Karpas-422 (cell line): ENCODE data around the gene SBNO2. TPM values are rescaled to one million over a fixed set of nuclear protein-coding genes. Genes with fewer than 3 reads are reported as not detected.
A peak's percentile ranks its signal among the peaks of the same experiment; 100 is the strongest.

Source experiments
- DNase-seq: peaks from one replicate; pipeline ENCODE4 v3.0.0-alpha.2; 2015
- H2AFZ ChIP-seq: fragments of 200-600 bp; sonication (generic); 2 replicates; pipeline ENCODE4 v1.6.1; 2014; ENCODE audit warnings: antibody characterized with exemption, low read length, mixed read lengths
- H3K27ac ChIP-seq: fragments of 200-600 bp; sonication (generic); 2 replicates; pipeline ENCODE4 v1.5.1; 2014; ENCODE audit warnings: mild to moderate bottlenecking, low read length, moderate library complexity
- H3K27me3 ChIP-seq: fragments of 200-600 bp; sonication (generic); 2 replicates; pipeline ENCODE4 v1.6.1; 2014; ENCODE audit warnings: low read length, mixed read lengths
- H3K36me3 ChIP-seq: fragments of 200-600 bp; sonication (generic); 2 replicates; pipeline ENCODE4 v1.6.1; 2014; ENCODE audit warnings: low read length, mixed read lengths; ENCODE audit not compliant: insufficient read depth
- H3K4me1 ChIP-seq: fragments of 200-600 bp; sonication (generic); 2 replicates; pipeline ENCODE4 v1.6.1; 2014; ENCODE audit warnings: mild to moderate bottlenecking, low read length, mixed read lengths
- H3K4me2 ChIP-seq: fragments of 200-600 bp; sonication (generic); 2 replicates; pipeline ENCODE4 v1.6.1; 2014; ENCODE audit warnings: low read length, low read depth, mild to moderate bottlenecking; ENCODE audit not compliant: poor library complexity, severe bottlenecking
- H3K4me3 ChIP-seq: fragments of 200-600 bp; sonication (generic); 2 replicates; pipeline ENCODE4 v1.5.1; 2014; ENCODE audit warnings: mild to moderate bottlenecking, antibody characterized with exemption, low read length, mixed read lengths
- H3K79me2 ChIP-seq: fragments of 200-600 bp; sonication (generic); 2 replicates; pipeline ENCODE4 v1.6.1; 2014; ENCODE audit warnings: mild to moderate bottlenecking, low read length, mixed read lengths
- H3K9ac ChIP-seq: fragments of 200-600 bp; sonication (generic); 2 replicates; pipeline ENCODE4 v1.6.0; 2014; ENCODE audit warnings: low read length
- H3K9me2 ChIP-seq: fragments of 200-600 bp; sonication (generic), shearing (Covaris generic); replicated peaks from 2 replicates; pipeline ENCODE4 v1.6.0; 2014; ENCODE audit warnings: mild to moderate bottlenecking, low read length, moderate library complexity; ENCODE audit not compliant: insufficient read depth
- H3K9me3 ChIP-seq: fragments of 300-700, 200-600 bp; sonication (generic); 2 replicates; pipeline ENCODE4 v1.6.1; 2014; ENCODE audit warnings: low read length, mixed read lengths
- H4K20me1 ChIP-seq: fragments of 200-600 bp; sonication (generic); 2 replicates; pipeline ENCODE4 v1.6.1; 2014; ENCODE audit warnings: mild to moderate bottlenecking, antibody characterized with exemption, low read length, low read depth; ENCODE audit not compliant: insufficient read depth
- total RNA-seq: library from RNA; depleted of rRNA; stranded (reverse); fragments of >200 nt; shearing (Covaris generic); gene quantifications from 2 replicates; pipeline ENCODE4 v1.2.3, GENCODE V29; 2014; ENCODE audit warnings: low replicate concordance

Gene SBNO2
- total RNA-seq, 1 experiment from 2014 or later = 7.9 TPM

DNA sequence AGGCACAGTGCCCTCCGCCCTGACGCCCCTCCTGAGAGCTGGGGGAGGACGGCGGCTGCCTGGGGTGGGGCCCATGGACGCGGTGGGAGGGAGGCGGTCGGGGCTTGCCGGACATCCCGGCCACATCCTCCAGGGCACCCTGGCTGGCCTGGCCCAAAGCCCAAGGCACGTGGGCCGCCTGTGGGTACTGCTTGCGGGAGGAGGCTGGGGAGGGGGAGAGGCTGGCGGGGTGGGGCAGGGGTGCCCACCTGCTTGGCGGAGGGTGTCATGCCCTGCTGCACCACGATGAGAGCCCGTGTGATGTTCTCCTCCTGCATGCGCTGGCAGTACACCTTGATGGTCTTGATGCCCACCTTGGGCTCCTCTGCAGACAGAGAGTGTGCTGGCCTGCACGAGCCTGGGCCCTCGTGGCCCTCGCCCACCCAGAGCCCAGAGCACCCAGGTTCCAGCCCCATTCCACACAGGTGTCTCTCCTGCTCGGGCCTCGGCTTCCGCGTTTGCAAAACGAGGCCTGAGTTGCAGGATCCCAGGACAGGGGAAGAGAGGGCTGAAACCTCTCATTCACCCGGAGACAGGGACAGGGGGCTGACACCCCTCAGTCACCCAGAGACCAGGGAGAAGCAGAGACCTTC, 82.4 kb downstream of the SBNO2 start:
- DNase-seq = no peak
- no peak overlapping the region for H3K4me2 ChIP-seq
- H3K79me2 ChIP-seq = peaks cover 24% of the 10 kb centered on the region
- H3K27ac ChIP-seq = no peak overlapping the region
- H3K4me1 ChIP-seq = peaks cover 44% of the 10 kb centered on the region
- H3K36me3 ChIP-seq = peaks cover 8% of the 10 kb centered on the region; the same call in 1 of the 2 replicates
- H4K20me1 ChIP-seq = peaks cover 26% of the 10 kb centered on the region
- H3K27me3 ChIP-seq = no peaks in the 10 kb centered on the region
- H3K9me3 ChIP-seq = no peaks in the 10 kb centered on the region
- H3K9ac ChIP-seq = no peak overlapping the region
- no peaks in the 10 kb centered on the region for H3K9me2 ChIP-seq
- H2AFZ ChIP-seq = no peak overlapping the region
- H3K4me3 ChIP-seq = no peak overlapping the region

DNA sequence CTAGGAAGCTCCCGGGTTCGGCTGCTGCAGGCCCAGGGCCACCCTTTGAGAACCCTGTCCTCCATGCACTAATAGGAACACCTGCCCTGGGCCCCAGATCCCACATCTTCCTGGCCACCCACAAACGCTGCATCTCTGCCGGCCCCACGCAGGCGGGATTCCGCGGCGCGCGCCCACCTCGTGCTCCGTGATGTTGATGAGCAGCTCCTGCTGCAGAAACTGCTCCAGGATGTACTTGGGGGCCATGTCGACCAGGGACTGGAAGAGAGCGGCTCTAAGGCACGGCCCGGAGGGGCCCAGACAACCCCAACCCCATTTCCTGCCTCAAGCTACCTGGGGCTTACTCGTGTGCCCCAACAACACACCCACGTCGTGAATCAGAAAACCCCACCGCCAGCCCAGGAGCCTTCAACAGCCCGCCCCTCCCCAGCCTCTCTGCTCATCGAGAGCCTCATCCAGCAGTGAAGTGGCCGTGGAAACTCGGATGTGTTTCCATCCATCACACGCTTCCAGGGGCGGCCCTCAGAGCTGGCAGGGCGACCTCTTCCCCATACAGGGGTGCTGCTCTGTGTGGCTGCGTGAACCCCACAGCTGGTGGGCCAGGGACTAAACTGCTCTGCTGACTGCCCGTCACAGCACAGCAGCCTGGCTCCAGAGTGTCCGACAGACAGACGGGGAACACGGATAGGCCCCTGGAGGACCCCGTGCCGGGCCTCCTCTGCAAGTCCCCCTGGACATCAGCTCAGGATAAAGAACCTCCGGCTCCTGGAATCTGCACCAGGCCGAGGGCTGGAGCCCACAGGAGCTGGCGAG, 83.1 kb downstream of the SBNO2 start:
- no peak for DNase-seq
- Histone ChIP-seq H3K9ac (no peak overlapping the region), H3K36me3 (peaks cover 13% of the 10 kb centered on the region; the same call in 1 of the 2 replicates)

DNA sequence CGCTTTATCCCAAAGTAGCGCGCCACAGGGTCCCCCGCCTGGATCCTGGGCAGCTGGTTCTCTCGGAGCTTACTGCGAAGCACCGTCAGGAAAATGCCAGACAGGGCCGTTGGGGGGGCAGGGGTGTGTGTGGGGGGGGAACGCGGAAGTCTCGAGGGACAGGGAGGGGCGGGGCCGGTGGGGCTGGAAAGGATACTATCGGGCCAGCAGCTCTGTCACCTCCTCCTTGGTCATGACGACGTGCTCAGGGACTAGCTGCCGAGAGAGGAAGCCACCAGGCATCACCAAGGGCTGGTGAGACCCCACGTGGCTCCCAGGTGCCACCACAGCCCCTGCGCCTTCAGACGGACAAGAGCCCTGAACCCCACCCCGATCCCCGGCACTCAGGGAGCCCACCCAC, 84.2 kb downstream of the SBNO2 start:
- H3K27ac ChIP-seq = no peak overlapping the region
- H3K9ac ChIP-seq = no peak overlapping the region
- no peaks in the 10 kb centered on the region for H3K9me3 ChIP-seq
- no peaks in the 10 kb centered on the region for H3K9me2 ChIP-seq
- H2AFZ ChIP-seq = no peak overlapping the region
- no peaks in the 10 kb centered on the region for H3K27me3 ChIP-seq
- peaks cover 21% of the 10 kb centered on the region for H3K79me2 ChIP-seq
- H3K4me2 ChIP-seq = no peak overlapping the region
- peak; percentile 81 for DNase-seq
- H4K20me1 ChIP-seq = peaks cover 24% of the 10 kb centered on the region
- H3K36me3 ChIP-seq = peaks cover 13% of the 10 kb centered on the region; the same call in 1 of the 2 replicates
- H3K4me3 ChIP-seq = no peak overlapping the region
- H3K4me1 ChIP-seq = peaks cover 36% of the 10 kb centered on the region

More for the DNA sequence above, 83.1 kb downstream of the SBNO2 start:
- Histone ChIP-seq H3K79me2 (peaks cover 24% of the 10 kb centered on the region), H3K27me3 (no peaks in the 10 kb centered on the region), H3K9me3 (no peaks in the 10 kb centered on the region), H3K27ac (no peak overlapping the region), H2AFZ (no peak overlapping the region), H3K9me2 (no peaks in the 10 kb centered on the region), H3K4me2 (no peak overlapping the region), H4K20me1 (peaks cover 26% of the 10 kb centered on the region), H3K4me3 (no peak overlapping the region), H3K4me1 (peaks cover 42% of the 10 kb centered on the region)

DNA sequence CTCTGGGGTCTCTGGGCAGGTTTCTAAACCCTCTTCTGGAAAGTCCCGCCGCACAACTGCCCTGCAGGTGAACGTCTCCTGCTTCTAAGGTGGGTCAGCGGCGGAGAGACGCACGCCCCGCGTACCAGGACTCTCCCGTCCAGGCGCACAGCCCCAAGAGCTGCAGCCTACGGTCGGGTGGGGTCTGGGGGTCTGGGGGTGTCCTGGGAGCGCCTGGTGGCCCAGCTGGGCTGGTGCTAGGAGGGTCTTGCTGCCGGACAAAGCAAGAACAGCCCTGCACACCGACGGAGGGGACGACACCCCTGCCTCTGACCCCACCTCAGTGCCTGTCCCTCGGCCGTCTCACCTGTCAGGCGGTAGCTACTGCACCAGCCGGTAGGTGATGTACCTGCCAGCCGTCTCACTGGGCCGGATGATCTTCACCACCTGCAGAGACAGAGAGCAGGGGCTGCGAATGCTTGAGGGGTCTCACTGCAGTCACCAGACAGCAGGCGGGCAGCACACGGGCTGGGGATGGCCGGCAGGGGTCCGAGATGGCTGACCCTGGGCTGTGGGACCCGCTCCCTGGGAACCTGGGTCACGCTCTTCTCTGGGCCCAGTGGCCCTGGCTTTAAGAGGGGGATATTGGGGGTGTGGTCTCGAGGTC, 84.8 kb downstream of the SBNO2 start:
- peaks cover 35% of the 10 kb centered on the region for H3K4me1 ChIP-seq
- no peaks in the 10 kb centered on the region for H3K9me3 ChIP-seq
- H3K9me2 ChIP-seq = no peaks in the 10 kb centered on the region
- H4K20me1 ChIP-seq = peaks cover 18% of the 10 kb centered on the region
- peaks cover 16% of the 10 kb centered on the region; the same call in 1 of the 2 replicates for H3K36me3 ChIP-seq
- peaks cover 15% of the 10 kb centered on the region for H3K79me2 ChIP-seq
- no peak overlapping the region for H3K4me2 ChIP-seq
- H2AFZ ChIP-seq = no peak overlapping the region
- no peak overlapping the region for H3K9ac ChIP-seq
- DNase-seq = no peak
- no peak overlapping the region for H3K27ac ChIP-seq
- H3K27me3 ChIP-seq = no peaks in the 10 kb centered on the region
- H3K4me3 ChIP-seq = no peak overlapping the region

DNA sequence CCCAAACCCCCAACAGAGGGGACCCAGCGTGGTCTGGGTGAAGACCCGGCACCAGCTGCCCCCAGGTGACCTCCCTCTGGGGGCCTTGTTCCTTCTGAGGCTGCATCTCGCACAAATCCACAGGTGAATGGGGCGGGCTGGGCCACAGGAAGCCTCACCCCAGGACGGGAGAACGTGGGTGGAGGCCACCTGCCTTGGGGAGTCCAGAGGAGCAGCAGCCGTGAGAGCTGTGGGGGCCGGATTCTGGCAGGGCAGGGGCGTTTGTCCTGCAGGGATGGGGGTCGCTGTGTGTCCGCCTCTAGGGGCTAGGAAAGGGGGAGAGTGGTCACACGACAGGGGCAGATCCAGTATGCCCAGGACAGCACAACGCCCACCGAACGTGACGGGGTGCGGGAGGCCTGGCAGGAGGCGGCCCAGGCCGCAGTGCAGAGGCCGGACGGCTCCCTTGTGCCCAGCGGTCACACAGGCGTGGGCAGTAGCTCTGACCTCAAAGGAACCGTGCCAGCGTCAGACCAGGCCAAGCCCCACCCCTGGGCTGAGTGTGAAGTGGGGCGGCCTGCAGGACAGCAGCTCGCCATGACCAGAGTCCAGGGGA, 85.6 kb downstream of the SBNO2 start:
- Histone ChIP-seq H3K4me1 (peaks cover 29% of the 10 kb centered on the region), H3K4me2 (peak overlapping the region; percentile 24), H3K4me3 (no peak overlapping the region), H2AFZ (no peak overlapping the region), H4K20me1 (peaks cover 10% of the 10 kb centered on the region; the same call in 1 of the 2 replicates), H3K27ac (peak overlapping the region; percentile 84), H3K9me2 (no peaks in the 10 kb centered on the region), H3K9ac (peak overlapping the region; percentile 30), H3K9me3 (no peaks in the 10 kb centered on the region), H3K79me2 (peaks cover 7% of the 10 kb centered on the region), H3K27me3 (no peaks in the 10 kb centered on the region), H3K36me3 (peaks cover 19% of the 10 kb centered on the region; the same call in 1 of the 2 replicates)
- DNase-seq = no peak

- peaks cover 33% of the 10 kb centered on the region for H3K4me1 ChIP-seq
- peaks cover 22% of the 10 kb centered on the region; the same call in 1 of the 2 replicates for H3K36me3 ChIP-seq
- H4K20me1 ChIP-seq = peaks cover 8% of the 10 kb centered on the region
- H3K4me3 ChIP-seq = no peak overlapping the region
- H3K27ac ChIP-seq = peak overlapping the region; percentile 84
- DNase-seq = peak; percentile 78
- H3K9me3 ChIP-seq = no peaks in the 10 kb centered on the region
- H3K9ac ChIP-seq = peak overlapping the region; percentile 30
- no peaks in the 10 kb centered on the region for H3K9me2 ChIP-seq
- no peaks in the 10 kb centered on the region for H3K27me3 ChIP-seq
- peaks cover 1% of the 10 kb centered on the region for H3K79me2 ChIP-seq
- H2AFZ ChIP-seq = no peak overlapping the region
- H3K4me2 ChIP-seq = peak overlapping the region; percentile 24
Observed at GRCh38 chr19:1087813-1088415, 86.2 kb downstream of the SBNO2 start.

DNA sequence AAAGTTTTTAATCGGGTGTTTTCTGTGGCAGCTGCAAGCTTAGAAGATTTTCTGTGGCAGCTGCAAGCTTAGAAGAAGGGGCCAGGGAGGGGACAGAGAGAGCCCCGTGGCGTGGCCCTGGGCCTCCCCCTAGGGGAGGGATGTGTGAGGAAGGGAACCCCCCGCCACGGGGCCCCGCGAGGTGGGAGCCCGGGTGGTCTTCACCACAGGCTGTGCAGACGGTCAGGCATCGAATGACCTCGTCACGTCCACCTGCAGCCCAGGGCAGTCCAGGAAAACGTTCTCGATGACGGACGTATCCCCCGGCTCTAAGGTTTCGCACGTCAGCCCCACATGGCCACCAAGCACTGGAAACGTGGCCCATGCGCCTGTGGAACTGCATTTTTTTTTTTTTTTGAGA, 87.5 kb downstream of the SBNO2 start:
- Histone ChIP-seq H3K9me3 (no peaks in the 10 kb centered on the region), H4K20me1 (peaks cover 10% of the 10 kb centered on the region), H3K9ac (no peak overlapping the region), H3K27me3 (no peaks in the 10 kb centered on the region), H3K9me2 (no peaks in the 10 kb centered on the region), H3K36me3 (peaks cover 21% of the 10 kb centered on the region; the same call in 1 of the 2 replicates), H3K4me1 (peaks cover 40% of the 10 kb centered on the region), H2AFZ (no peak overlapping the region), H3K4me2 (no peak overlapping the region), H3K27ac (no peak overlapping the region), H3K4me3 (no peak overlapping the region), H3K79me2 (no peaks in the 10 kb centered on the region)
- DNase-seq = no peak
